Measurements from ENCODE around the gene CADPS2.
"Not testable (repeated sequence)": the region's sequence is repeated elsewhere in the genome, so short reads cannot be mapped to it uniquely, and the experiment has no call there.

Gene CADPS2

GRCh38 chr7:122710916-122711315 is 175.3 kb downstream of the CADPS2 start:
- no peak for DNase-seq (ENCODE audit: low read depth in 2 of 2)

- no peak for DNase-seq (ENCODE audit: low read depth in 2 of 2)
These were observed 176.2 kb downstream of the CADPS2 start for GRCh38 chr7:122709930-122710646.

- no peak for DNase-seq (ENCODE audit: low read depth in 2 of 2)
These were observed 179.4 kb downstream of the CADPS2 start for GRCh38 chr7:122706836-122707235.

DNA sequence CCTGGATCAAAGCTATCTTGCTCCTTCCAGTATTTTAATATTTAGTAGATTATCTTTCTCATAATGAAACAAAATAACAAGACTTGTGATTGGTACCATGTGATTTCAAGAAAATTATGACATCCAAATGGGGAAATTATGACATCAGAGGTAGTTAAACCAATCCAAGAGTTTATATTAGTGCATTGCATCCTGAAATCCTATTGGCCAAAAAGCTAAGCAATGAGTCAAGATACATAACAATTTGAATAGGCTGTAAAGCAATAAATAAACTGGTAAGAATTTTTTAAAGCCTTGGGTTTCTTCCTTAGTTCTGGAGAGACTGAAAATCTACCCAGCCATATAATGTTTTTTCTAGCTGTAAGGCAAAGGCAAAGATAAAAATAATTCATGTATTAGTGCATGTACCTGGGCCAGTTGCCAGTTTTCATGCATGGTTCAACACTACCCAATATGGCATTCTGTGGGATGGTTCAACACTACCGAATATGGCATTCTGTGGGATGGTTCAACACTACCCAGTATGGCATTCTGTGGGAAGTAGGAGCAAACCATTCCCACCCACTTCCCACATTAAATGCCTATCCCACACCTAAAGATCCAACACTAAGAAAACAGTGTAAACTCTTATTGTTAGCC is 183.3 kb downstream of the CADPS2 start, which contains the start of gene RNF148:
Gene RNF148, minus strand, starts transcription at position 51 of the 639 bp plus-strand sequence. CDS start 172 bp downstream, outside the sequence.
- DNase-seq (ENCODE audit: low read depth in 2 of 2), result no peak

- no peak for DNase-seq (ENCODE audit: low read depth in 2 of 2)
These were observed 187.2 kb downstream of the CADPS2 start, which contains the start of gene RNF133 for GRCh38 chr7:122699017-122699416. TSS of gene RNF133 (minus strand) at chr7:122699117. CDS start at chr7:122698918, 199 bp downstream.

DNA sequence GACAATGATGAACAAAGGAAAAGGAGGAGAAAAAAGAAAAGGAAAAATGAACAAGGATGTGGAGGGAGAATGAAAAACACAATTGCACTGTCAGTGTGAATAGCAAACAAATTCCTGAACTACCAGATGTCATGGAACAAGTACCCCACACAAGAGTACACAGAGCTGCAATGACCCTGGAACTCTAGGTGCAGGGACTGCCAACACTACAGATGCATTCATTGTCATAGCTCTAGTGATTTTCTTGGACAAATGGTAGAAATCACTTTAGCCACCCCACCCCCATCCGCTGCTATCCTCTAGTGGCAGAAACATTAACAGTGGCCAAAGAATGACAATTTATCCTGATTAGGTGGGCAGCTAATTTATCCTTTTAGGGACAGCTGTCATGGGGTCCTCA is 190.4 kb downstream of the CADPS2 start:
- DNase-seq (ENCODE audit: low read depth in 2 of 2), result no peak

GRCh38 chr7:122694697-122695096 is 191.6 kb downstream of the CADPS2 start:
- no peak for DNase-seq (ENCODE audit: low read depth in 2 of 2)

- DNase-seq (ENCODE audit: low read depth in 2 of 2), result no peak
These were observed 193.4 kb downstream of the CADPS2 start for GRCh38 chr7:122692769-122693309.

GRCh38 chr7:122691569-122692235 is 194.6 kb downstream of the CADPS2 start:
- DNase-seq (ENCODE audit: low read depth in 2 of 2), result no peak

DNA sequence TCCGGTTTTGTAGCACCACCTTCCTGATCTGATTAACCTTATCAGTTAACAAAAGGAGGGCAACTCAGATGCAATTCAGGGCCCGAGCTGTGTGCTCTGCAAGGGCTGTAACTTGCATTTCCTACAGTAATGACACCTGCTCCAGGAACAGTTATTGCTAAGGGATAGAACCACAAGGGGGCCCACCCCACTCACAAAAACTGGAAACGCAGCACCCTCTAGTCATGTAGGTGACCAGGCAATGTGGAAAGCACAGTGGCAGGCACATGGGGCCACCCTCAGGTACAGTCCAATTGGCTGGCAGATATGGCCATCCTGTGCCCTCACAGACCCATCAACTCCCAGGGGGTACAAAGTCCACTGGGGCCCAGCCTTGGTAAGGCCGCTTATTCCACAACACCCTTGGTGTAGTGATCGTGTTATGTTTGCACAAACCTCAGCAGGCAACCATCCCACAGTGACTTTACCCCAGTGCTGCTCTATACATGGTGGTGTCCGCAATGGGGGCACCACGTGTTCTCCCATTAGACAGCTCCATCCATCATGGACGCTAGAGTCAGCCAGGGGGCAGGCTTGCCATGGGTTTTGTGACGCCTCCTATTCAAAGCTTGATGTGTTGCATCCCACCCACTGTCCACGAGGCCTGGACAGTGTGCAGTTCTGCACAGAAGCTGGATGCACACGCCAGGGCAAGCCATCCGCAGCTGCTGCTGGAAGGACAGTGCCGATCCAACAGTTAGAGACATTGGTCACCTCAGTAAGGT is 196.7 kb downstream of the CADPS2 start:
- no peak for DNase-seq (ENCODE audit: low read depth in 2 of 2)

DNA sequence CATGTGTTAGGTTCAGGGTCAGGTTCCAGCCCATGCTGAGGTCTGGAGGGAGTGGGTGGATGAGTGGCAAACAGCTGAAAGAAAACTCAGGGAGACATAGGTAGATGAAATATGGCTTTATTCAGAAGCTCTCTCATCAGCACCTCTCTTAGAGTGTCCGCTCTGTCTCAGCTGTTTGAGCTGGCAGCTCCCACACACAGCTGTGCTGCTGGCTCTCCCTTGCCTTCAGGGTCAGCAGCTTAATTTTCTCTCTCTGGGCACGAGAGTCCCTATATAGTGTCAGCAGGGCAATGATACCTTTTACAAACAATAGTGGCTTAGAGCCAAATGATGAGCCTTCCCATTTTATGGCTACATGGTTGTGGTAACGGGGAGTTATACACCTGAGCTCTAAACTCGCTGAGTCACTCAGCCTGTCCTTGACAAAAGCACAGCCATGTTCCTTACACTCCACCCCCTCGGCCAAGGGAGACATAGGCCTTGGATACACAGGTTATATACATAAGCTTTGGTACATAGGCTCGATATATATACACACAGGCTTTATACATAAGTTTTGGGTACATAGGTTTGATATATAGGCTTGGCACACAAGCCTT is 197.8 kb downstream of the CADPS2 start:
- DNase-seq (ENCODE audit: low read depth in 2 of 2), result no peak

DNA sequence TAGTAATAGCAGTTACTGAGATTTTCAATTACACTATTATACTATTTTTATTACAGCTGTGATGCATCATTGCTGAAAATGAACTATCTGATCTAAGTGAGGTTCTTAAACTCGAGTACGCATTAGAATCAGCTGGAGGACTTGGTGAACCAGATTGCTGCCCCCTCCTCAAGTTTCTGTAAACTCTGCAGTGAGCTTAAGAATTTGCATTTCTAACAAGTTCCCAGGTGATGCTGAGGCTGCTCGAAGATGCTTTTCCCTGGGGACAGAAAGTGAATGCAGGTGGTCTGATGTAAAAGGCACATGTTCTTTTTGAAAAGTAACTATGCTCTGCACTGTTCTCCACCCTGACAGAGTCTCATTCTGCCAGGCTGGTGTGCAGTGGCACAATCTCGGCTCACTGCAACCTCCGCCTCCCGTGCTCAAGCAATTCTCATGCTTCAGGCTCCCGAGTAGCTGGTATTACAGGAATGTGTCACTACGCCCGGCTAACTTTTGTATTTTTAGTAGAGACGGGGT is 199.8 kb downstream of the CADPS2 start:
- DNase-seq (ENCODE audit: low read depth in 2 of 2), result no peak

DNA sequence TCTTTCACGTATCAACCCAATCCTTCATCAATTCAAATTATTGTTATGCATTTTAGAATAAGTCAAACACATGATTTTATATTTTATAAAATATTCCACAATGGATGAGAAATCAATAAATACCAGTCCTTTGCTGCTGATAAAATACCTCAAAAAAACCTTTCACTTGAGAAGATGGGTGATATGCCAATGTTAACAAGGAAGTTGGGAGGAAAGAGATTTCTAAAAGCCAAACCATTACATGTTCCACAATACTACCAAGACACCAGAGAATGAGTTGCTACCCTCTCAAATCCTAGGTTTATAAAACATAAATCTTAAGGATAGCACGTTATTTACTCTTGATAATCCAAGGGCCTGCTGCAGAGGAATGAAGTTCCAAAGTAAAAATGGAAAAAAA is 201.8 kb downstream of the CADPS2 start:
- DNase-seq (ENCODE audit: low read depth in 2 of 2), result no peak

- no peak for DNase-seq (ENCODE audit: low read depth in 2 of 2)
These were observed 203.3 kb downstream of the CADPS2 start for GRCh38 chr7:122682815-122683550.

DNA sequence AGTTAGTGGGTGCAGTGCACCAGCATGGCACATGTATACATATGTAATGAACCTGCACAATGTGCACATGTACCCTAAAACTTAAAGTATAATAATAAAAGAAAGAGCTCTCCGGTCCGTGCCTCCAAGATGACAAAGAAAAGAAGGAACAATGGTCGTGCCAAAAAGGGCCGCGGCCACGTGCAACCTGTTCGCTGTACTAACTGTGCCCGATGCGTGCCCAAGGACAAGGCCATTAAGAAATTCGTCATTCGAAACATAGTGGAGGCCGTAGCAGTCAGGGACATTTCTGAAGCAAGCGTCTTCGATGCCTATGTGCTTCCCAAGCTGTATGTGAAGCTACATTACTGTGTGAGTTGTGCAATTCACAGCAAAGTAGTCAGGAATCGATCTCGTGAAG is 205.1 kb downstream of the CADPS2 start:
- DNase-seq (ENCODE audit: low read depth in 2 of 2), result not testable (repeated sequence)

GRCh38 chr7:122679813-122680212 is 206.4 kb downstream of the CADPS2 start:
- no peak for DNase-seq (ENCODE audit: low read depth in 2 of 2)

DNA sequence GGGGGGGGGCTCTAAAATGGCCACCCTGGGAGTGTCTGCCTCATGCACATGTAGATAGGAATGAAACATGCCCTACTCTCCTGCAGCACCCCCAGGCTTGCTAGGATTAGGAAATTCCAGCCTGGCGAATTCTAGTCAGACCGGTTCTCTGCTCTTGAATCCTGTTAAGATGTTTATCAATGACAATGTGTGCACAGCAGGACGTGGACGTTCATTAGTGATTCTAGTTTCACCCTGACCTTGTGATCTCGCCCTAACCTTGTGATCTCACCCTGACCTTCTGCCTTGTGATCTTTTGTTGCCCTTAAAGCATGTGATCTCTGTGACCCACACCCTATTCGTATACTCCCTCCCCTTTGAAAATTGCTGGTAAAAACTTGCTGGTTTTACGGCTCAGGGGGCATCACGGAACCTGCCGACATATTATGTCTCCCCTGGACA is 207.0 kb downstream of the CADPS2 start:
- DNase-seq (ENCODE audit: low read depth in 2 of 2), result not testable (repeated sequence)

- DNase-seq (ENCODE audit: low read depth in 2 of 2), result no peak
These were observed 209.1 kb downstream of the CADPS2 start for GRCh38 chr7:122677149-122677548.

DNA sequence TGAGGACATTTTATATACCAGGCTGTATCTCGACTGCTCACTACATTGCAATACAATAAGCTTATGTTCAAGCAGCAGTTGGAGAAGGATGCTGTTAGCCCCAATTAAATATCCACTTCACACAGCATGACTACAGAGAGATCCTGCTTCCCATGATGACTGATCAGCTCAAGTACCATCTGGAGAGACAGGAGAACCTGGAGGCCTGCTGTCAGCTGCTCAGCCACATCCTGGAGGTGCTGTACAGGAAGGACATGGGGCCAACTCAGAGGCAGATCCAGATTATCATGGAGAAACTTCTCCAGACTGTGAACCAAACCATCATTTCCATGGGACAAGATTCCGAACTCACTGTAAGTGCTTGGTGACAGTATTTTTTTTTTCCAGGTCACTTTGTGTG is 209.8 kb downstream of the CADPS2 start:
- DNase-seq (ENCODE audit: low read depth in 2 of 2), result no peak

GRCh38 chr7:122675621-122676020 is 210.6 kb downstream of the CADPS2 start:
- no peak for DNase-seq (ENCODE audit: low read depth in 2 of 2)
